ENCODE results near the gene DENND2A. TPM values are rescaled to one million over a fixed set of nuclear protein-coding genes. Genes with fewer than 3 reads are reported as not detected.

The DENND2A gene
- total RNA-seq, 1 experiment from 2014 or later: 10.0 TPM

- no peaks in the 10 kb centered on the region for H3K36me3 Mint-ChIP-seq
- H3K27ac Mint-ChIP-seq: no peak overlapping the region
- POLR2A ChIA-PET: interaction anchor here (0.6 kb wide), 1 partner anchor 100 kb away, joined by 3 read pairs; no protein-coding TSS in a partner anchor
- no peaks in the 10 kb centered on the region for H3K4me1 Mint-ChIP-seq
- H3K9me3 Mint-ChIP-seq: no peaks in the 10 kb centered on the region
- no peaks in the 10 kb centered on the region; the same call in 1 of the 2 replicates for H3K27me3 Mint-ChIP-seq (ENCODE audit: low read depth)
- CTCF ChIA-PET: no interaction called here
- DNase-seq (ENCODE audit: low spot score): no peak
- no peak for TF ChIP-seq GABPB1 (CRISPR knock-in tag; IDR thresholded peaks at IDR 0.05)
- TF ChIP-seq TEAD4 (CRISPR knock-in tag; IDR thresholded peaks at IDR 0.05): no peak
- no peak for TF ChIP-seq SOX15 (CRISPR knock-in tag; IDR thresholded peaks at IDR 0.05)
- TF ChIP-seq FOXP4 (CRISPR knock-in tag; IDR thresholded peaks at IDR 0.05): no peak
- TF ChIP-seq FOXJ3 (CRISPR knock-in tag; IDR thresholded peaks at IDR 0.05; ENCODE audit: borderline replicate concordance): no peak
- TF ChIP-seq AFF4 (CRISPR knock-in tag; IDR thresholded peaks at IDR 0.05; ENCODE audit: borderline replicate concordance): no peak
- TF ChIP-seq KAT7 (CRISPR knock-in tag; IDR thresholded peaks at IDR 0.05; ENCODE audit: borderline replicate concordance): no peak
- TF ChIP-seq NFE2L1 (CRISPR knock-in tag; IDR thresholded peaks at IDR 0.05): no peak
- TF ChIP-seq SP1 (CRISPR knock-in tag; conservative IDR thresholded peaks at IDR 0.05): no peak
- no peak for TF ChIP-seq HMGXB4 (CRISPR knock-in tag; IDR thresholded peaks at IDR 0.05)
- no peak for TF ChIP-seq NFYB (CRISPR knock-in tag; conservative IDR thresholded peaks at IDR 0.05; ENCODE audit: low read depth)
- TF ChIP-seq MYBL2 (CRISPR knock-in tag; IDR thresholded peaks at IDR 0.05): no peak
- TF ChIP-seq STAT6 (CRISPR knock-in tag; conservative IDR thresholded peaks at IDR 0.05; ENCODE audit: low read depth): no peak
- ATAC-seq: no peak
- no peak overlapping the region for H3K4me3 Mint-ChIP-seq
These were observed 29.0 kb downstream of the DENND2A start for GRCh38 chr7:140611641-140612040.

GRCh38 chr7:140610204-140611165 is 30.1 kb downstream of the DENND2A start:
- ATAC-seq: no peak; the same call in 1 of the 2 replicates
- no peak for DNase-seq (ENCODE audit: low spot score)
- POLR2A ChIA-PET: no interaction called here
- peaks cover 1% of the 10 kb centered on the region for H3K4me1 Mint-ChIP-seq
- H3K27ac Mint-ChIP-seq: no peak overlapping the region
- no peaks in the 10 kb centered on the region for H3K36me3 Mint-ChIP-seq
- CTCF ChIA-PET: interaction anchor here (1.2 to 1.4 kb wide), 2 partner anchors 30 to 43 kb away, joined by 3 read pairs; partner anchors contain the start of gene DENND2A
- H3K9me3 Mint-ChIP-seq: no peaks in the 10 kb centered on the region
- H3K4me3 Mint-ChIP-seq: no peak overlapping the region
- no peaks in the 10 kb centered on the region; the same call in 1 of the 2 replicates for H3K27me3 Mint-ChIP-seq (ENCODE audit: low read depth)
- TF ChIP-seq ZNF512 (CRISPR knock-in tag; IDR thresholded peaks at IDR 0.05; ENCODE audit: borderline replicate concordance): no peak
- TF ChIP-seq NR2C2 (CRISPR knock-in tag; IDR thresholded peaks at IDR 0.05): no peak
- TF ChIP-seq JUN (CRISPR knock-in tag; IDR thresholded peaks at IDR 0.05): no peak
- TF ChIP-seq CDX4 (CRISPR knock-in tag; IDR thresholded peaks at IDR 0.05; ENCODE audit: borderline replicate concordance): no peak
- no peak for TF ChIP-seq ZBTB21 (CRISPR knock-in tag; IDR thresholded peaks at IDR 0.05; ENCODE audit: borderline replicate concordance)
- TF ChIP-seq HMGA2 (CRISPR knock-in tag; IDR thresholded peaks at IDR 0.05): no peak
